Adrenal gland (tissue), 12 donors: ENCODE measurements around the gene MRPS30. TPM values are rescaled to one million over a fixed set of nuclear protein-coding genes. Genes with fewer than 3 reads are reported as not detected.

Experiments
- DNase-seq, 7 donors: peaks; one replicate each; pipeline ENCODE4 v3.0.0-alpha.2; 2019 to 2020
- H3K27ac ChIP-seq, 5 donors: fragments of 200-600 bp; sonication (generic) in 4 of 5; 1 replicate in 3 of 5; 2 replicates in 2 of 5; pipeline versions ENCODE4 v1.5.1 to v1.8.0; 2016 to 2020; ENCODE audit warnings: mild to moderate bottlenecking in 1 of 5
- H3K27me3 ChIP-seq: fragments of 200-600 bp; 2 replicates; pipeline ENCODE4 v1.8.0; 2021
- H3K36me3 ChIP-seq, 2 donors: fragments of 200-600 bp; replicated peaks in 1 of 2; 1 replicate in 1 of 2; 2 replicates in 1 of 2; pipeline versions ENCODE4 v1.5.1 to v1.8.0; 2018 to 2022
- H3K4me1 ChIP-seq, 2 donors: fragments of 200-600 bp; replicated peaks in 1 of 2; 1 replicate in 1 of 2; 2 replicates in 1 of 2; pipeline versions ENCODE4 v1.5.1 to v1.8.0; 2018 to 2021
- H3K4me3 ChIP-seq, 4 donors: fragments of 200-600 bp; sonication (generic) in 3 of 4; one replicate each; pipeline ENCODE4 v1.5.1; 2016 to 2018
- H3K9me3 ChIP-seq, 3 donors: fragments of 200-600 bp; sonication (generic) in 1 of 3; replicated peaks in 1 of 3; 1 replicate in 2 of 3; 2 replicates in 1 of 3; pipeline versions ENCODE4 v1.5.1 to v1.8.0; 2016 to 2021
- CTCF ChIP-seq, 6 experiments: fragments of 450-650 bp in 4 of 6; fragments of 200-600 bp in 2 of 6; sonication (generic) in 1 of 6; IDR thresholded peaks; 1 replicate in 5 of 6; 2 replicates in 1 of 6; pipeline versions ENCODE4 v1.5.1 to v1.8.0; 2016 to 2021; ENCODE audit warnings: antibody characterized with exemption in 6 of 6, mild to moderate bottlenecking in 2 of 6, moderate library complexity in 1 of 6
- POLR2A ChIP-seq, 2 donors: fragments of 450-650 bp; IDR thresholded peaks; one replicate each; pipeline ENCODE4 v1.6.1; 2017; ENCODE audit warnings: antibody characterized with exemption in 2 of 2, mild to moderate bottlenecking in 2 of 2, moderate library complexity in 1 of 2
- WGBS, 4 donors: extraction: QIAGEN DNeasy Blood & Tissue Kit in 2 of 4; methylation state at CpG; one replicate each; pipeline versions ENCODE4 v1.1.5 to v1.1.7; 2013 to 2017; 5-methylcytosine and 5-hydroxymethylcytosine counted together
- intact Hi-C, 2 donors: fragments of 100-400 bp; cut with DNase I; formaldehyde crosslinking; loops; one replicate each; pipeline versions ENCODE4 v1.14.1 to v1.15.0; 2022 to 2023
- polyA plus RNA-seq, 3 donors: library from polyadenylated mRNA; stranded (reverse); fragments of 200-250 nt in 2 of 3; fragments of 350-450 nt in 1 of 3; fragmentation: Illumina TruSeq in 1 of 3; extraction: RNeasy Lipid Tissue Mini Kit (QIAGEN cat#74804) in 1 of 3; gene quantifications; one replicate each; pipeline ENCODE4 v1.2.3, GENCODE V29; 2013 to 2014
- total RNA-seq, 9 donors: library from RNA; depleted of rRNA in 4 of 9; stranded (reverse); fragments of >200 nt in 4 of 9; fragments of 120-200 nt in 1 of 9; fragmentation: NEBNext Ultra II Directional in 1 of 9; extraction: Animal tissue kit (Norgen Biotek cat#: 25700) in 1 of 9; gene quantifications; one replicate each; pipeline versions ENCODE4 v1.1.0 to v1.2.4, GENCODE V29; 2013 to 2023
- donor health status: healthy with polysubstance abuse.
- donor health status: Bipolar disorder and iron deficiency.
- donor health status: DM: yes; HTN: yes; CAD: no.
- donor health status: DM: no; HTN: no; CAD: no.
- donor health status: DM: no; HTN: no; CAD: no.
- donor health status: DM: yes; HTN: yes; CAD: no.

Gene MRPS30
- total and polyA plus RNA-seq, 12 donors: 18.9 to 104 (median 62.8) TPM

- no peak for TF ChIP-seq POLR2A (IDR thresholded peaks at IDR 0.05)
- no peak for TF ChIP-seq CTCF (IDR thresholded peaks at IDR 0.05)
- Histone ChIP-seq H3K4me3 (no peak overlapping the region), H3K27ac (no peak overlapping the region), H3K36me3 (no peaks in the 10 kb centered on the region), H3K9me3 (no peaks in the 10 kb centered on the region), H3K4me1 (no peaks in the 10 kb centered on the region), H3K27me3 (no peaks in the 10 kb centered on the region)
- 91 to 97% (median 94%) methylated on average over 4 of the region's 4 CpGs for WGBS, 4 donors
- no peak for DNase-seq
- intact Hi-C loops: no loop called here
Observed at GRCh38 chr5:44795496-44795895, 13.3 kb upstream of the MRPS30 start.

GRCh38 chr5:44797841-44798240, 10.9 kb upstream of the MRPS30 start:
- intact Hi-C loops: no loop called here
- TF ChIP-seq POLR2A (IDR thresholded peaks at IDR 0.05) (no peak), CTCF (IDR thresholded peaks at IDR 0.05) (no peak)
- 76 to 88% (median 81%) methylated on average over 3 of the region's 3 CpGs for WGBS, 4 donors
- H3K4me1 ChIP-seq: no peaks in the 10 kb centered on the region
- no peak for DNase-seq
- H3K4me3 ChIP-seq: no peak overlapping the region
- no peaks in the 10 kb centered on the region for H3K36me3 ChIP-seq
- H3K27ac ChIP-seq: no peak overlapping the region
- no peaks in the 10 kb centered on the region for H3K27me3 ChIP-seq
- no peaks in the 10 kb centered on the region for H3K9me3 ChIP-seq

- Histone ChIP-seq H3K9me3 (no peaks in the 10 kb centered on the region), H3K36me3 (no peaks in the 10 kb centered on the region), H3K4me1 (no peaks in the 10 kb centered on the region), H3K27me3 (no peaks in the 10 kb centered on the region), H3K27ac (no peak overlapping the region), H3K4me3 (no peak overlapping the region)
- intact Hi-C loops: no loop called here
- 72 to 91% (median 78%) methylated on average over 1 of the region's 1 CpG for WGBS, 4 donors
- no peak for DNase-seq
- no peak for TF ChIP-seq POLR2A (IDR thresholded peaks at IDR 0.05)
- no peak for TF ChIP-seq CTCF (IDR thresholded peaks at IDR 0.05)
Observed at GRCh38 chr5:44801992-44802391, 6.8 kb upstream of the MRPS30 start.

GRCh38 chr5:44806608-44807007, 2.1 kb upstream of the MRPS30 start:
- Histone ChIP-seq H3K36me3 (peaks cover 0 to 2% of the 10 kb centered on the region in 2 donors), H3K4me3 (no peak overlapping the region), H3K4me1 (peaks cover 7 to 25% of the 10 kb centered on the region in 2 donors), H3K27ac (no peak overlapping the region), H3K27me3 (no peaks in the 10 kb centered on the region), H3K9me3 (no peaks in the 10 kb centered on the region)
- no peak for DNase-seq
- intact Hi-C loops: no loop called here
- no peak for TF ChIP-seq CTCF (IDR thresholded peaks at IDR 0.05)
- no peak for TF ChIP-seq POLR2A (IDR thresholded peaks at IDR 0.05)
- 92 to 97% (median 93%) methylated on average over 2 of the region's 2 CpGs for WGBS, 4 donors
